Measurements from ENCODE around the gene SPRYD3. TPM values are rescaled to one million over a fixed set of nuclear protein-coding genes. Genes with fewer than 3 reads are reported as not detected.

Gene SPRYD3
- total RNA-seq, 1 donor from 2014 or later = 50.4 TPM

DNA sequence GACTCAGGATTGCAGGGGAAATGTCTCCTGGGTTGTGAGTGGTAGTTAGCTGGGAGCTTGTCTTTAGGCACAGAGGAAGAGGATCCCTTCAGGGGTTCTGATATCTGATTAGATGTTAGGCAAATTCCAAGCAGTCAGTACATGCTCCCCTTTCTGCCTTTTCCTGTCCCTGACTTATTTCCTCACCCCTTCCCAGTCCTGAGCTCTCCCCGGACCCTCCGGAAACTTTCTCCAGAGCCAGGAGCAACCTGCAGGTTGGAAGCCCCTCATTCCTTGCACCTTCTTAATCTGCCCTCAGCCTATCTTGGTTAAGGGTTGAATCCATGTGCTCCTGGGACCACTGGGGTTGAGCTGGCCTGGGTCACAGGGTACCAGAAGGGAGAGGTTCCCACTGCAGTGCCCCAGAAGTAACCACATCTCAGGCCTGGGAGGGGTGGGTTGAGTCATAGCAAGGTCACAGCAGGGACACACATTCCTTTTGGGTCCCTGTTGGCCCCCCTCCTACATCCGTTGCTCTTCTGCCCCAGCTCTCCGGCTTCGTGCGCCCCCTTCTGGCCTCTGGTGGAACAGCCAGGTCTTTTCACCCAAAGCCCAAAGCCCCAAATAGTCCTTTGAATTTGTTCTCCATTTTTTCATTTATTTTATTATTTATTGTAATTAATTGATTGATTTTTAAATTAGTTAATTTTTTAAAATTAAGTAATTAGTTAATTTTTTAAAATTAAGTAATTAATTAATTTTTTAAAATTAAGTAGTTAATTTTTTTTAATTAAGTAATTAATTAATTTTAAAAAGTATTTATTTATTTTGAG is 20.1 kb upstream of the SPRYD3 start:
- ATAC-seq (peak; percentile 89), DNase-seq (peak; percentile 93)
- peak overlapping the region; percentile 76 for H3K27ac ChIP-seq
- no peak overlapping the region for H3K4me3 ChIP-seq
- TF ChIP-seq, protein P1, sequence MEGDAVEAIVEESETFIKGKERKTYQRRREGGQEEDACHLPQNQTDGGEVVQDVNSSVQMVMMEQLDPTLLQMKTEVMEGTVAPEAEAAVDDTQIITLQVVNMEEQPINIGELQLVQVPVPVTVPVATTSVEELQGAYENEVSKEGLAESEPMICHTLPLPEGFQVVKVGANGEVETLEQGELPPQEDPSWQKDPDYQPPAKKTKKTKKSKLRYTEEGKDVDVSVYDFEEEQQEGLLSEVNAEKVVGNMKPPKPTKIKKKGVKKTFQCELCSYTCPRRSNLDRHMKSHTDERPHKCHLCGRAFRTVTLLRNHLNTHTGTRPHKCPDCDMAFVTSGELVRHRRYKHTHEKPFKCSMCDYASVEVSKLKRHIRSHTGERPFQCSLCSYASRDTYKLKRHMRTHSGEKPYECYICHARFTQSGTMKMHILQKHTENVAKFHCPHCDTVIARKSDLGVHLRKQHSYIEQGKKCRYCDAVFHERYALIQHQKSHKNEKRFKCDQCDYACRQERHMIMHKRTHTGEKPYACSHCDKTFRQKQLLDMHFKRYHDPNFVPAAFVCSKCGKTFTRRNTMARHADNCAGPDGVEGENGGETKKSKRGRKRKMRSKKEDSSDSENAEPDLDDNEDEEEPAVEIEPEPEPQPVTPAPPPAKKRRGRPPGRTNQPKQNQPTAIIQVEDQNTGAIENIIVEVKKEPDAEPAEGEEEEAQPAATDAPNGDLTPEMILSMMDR (IDR thresholded peaks at IDR 0.05) = peak; percentile 98
- no peaks in the 10 kb centered on the region for H3K9me3 ChIP-seq
- intact Hi-C loops (cut with DNase I) = no loop called here
- H3K4me1 ChIP-seq = peaks cover 35% of the 10 kb centered on the region
- no peaks in the 10 kb centered on the region for H3K36me3 ChIP-seq
- no peaks in the 10 kb centered on the region for H3K27me3 ChIP-seq

DNA sequence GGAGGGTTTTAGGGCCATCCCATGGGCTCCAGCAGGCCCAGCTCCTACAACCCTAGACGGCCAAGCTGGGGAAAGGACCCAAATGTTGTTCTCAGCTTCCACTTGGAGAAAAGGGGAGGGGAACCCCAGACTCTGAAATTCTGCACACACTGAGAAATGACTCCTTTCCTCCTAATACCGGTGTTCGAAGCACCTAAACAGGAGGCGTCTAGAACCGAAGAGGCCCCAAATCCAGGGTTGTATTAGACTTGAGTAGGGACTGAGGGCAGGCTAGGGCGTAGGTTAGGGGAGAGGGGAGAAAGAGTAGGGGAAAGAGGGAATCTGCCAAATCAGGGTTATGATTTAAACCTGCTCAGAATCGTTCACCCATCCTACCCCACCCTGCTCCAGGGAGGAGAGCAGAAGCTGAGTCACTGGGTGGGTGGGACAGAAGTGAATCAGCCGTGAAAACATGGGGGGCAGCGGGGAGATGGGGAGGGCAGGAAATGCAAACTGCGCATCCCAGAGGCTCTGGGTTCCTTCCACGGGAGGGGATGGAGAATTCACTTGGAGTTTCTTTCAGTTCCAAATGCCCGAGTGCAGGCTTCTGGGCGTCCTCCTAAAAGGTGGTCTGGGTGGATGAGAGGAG is 19.3 kb upstream of the SPRYD3 start:
- TF ChIP-seq, protein P1 (IDR thresholded peaks at IDR 0.05) = no peak
- Histone ChIP-seq H3K36me3 (no peaks in the 10 kb centered on the region), H3K4me1 (peaks cover 35% of the 10 kb centered on the region), H3K27me3 (no peaks in the 10 kb centered on the region), H3K27ac (peak overlapping the region; percentile 76), H3K4me3 (peak overlapping the region; percentile 58), H3K9me3 (no peaks in the 10 kb centered on the region)
- intact Hi-C loops (cut with DNase I) = no loop called here
- no peak for ATAC-seq
- DNase-seq = no peak

DNA sequence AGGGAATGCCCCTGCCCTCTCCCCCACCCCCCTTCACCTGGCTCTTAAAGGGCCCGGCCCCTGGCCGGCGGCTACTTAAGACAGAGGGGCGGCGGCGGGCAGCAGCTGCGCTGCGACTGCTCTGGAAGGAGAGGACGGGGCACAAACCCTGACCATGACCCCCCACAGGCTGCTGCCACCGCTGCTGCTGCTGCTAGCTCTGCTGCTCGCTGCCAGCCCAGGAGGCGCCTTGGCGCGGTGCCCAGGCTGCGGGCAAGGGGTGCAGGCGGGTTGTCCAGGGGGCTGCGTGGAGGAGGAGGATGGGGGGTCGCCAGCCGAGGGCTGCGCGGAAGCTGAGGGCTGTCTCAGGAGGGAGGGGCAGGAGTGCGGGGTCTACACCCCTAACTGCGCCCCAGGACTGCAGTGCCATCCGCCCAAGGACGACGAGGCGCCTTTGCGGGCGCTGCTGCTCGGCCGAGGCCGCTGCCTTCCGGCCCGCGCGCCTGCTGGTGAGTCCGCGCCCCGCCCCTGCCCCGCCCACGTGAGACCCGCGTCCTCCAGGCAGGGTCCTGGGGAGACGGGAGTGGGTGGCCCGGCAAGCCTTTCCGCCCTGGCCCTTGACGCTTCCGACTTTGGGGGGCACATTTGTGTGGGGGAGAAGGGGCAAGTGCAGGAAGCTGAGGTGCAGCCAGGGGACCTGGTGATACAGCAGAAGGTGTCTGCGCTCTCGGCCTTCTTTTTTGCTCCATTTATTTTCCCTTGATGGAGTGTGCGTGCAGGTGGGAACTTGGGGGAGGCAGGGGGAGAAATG is 18.6 kb upstream of the SPRYD3 start, which contains the start of gene IGFBP6:
TSS of gene IGFBP6 (plus strand) at position 104 of the 790 bp plus-strand sequence. CDS start at position 155, 51 bp downstream.
- H3K4me3 ChIP-seq = peak within 1 kb of the TSS; percentile 58
- H3K9me3 ChIP-seq = no peaks in the 10 kb centered on the region
- DNase-seq = peak; percentile 83
- peaks cover 35% of the 10 kb centered on the region for H3K4me1 ChIP-seq
- H3K27ac ChIP-seq = peak within 1 kb of the TSS; percentile 76
- H3K36me3 ChIP-seq = no peaks in the 10 kb centered on the region
- intact Hi-C loops (cut with DNase I) = no loop called here
- ATAC-seq = peak; percentile 60
- H3K27me3 ChIP-seq = no peaks in the 10 kb centered on the region
- TF ChIP-seq, protein P1 (IDR thresholded peaks at IDR 0.05) = no peak

DNA sequence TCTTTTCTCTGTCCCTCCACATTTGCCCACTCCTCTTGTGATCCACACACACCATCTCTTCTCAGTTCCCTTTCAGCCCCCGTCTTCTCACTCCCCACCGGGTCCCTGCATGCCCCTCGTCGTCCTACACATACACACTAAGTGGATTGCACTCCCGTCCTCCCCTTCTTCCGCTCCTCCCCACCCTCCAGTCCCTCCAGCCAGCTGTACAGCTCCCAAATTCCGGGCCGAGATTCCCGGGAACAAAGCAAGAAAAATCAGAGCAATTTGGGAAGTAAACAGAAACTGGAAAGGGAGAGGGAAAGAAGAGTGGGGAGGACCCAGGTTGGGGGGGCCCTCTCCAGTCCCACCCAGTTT is 18.0 kb upstream of the SPRYD3 start:
- intact Hi-C loops (cut with DNase I) = no loop called here
- DNase-seq (no peak), ATAC-seq (peak; percentile 1)
- peaks cover 35% of the 10 kb centered on the region for H3K4me1 ChIP-seq
- H3K36me3 ChIP-seq = no peaks in the 10 kb centered on the region
- H3K4me3 ChIP-seq = peak overlapping the region; percentile 58
- H3K9me3 ChIP-seq = no peaks in the 10 kb centered on the region
- peak overlapping the region; percentile 76 for H3K27ac ChIP-seq
- TF ChIP-seq, protein P1 (IDR thresholded peaks at IDR 0.05) = no peak
- H3K27me3 ChIP-seq = no peaks in the 10 kb centered on the region

DNA sequence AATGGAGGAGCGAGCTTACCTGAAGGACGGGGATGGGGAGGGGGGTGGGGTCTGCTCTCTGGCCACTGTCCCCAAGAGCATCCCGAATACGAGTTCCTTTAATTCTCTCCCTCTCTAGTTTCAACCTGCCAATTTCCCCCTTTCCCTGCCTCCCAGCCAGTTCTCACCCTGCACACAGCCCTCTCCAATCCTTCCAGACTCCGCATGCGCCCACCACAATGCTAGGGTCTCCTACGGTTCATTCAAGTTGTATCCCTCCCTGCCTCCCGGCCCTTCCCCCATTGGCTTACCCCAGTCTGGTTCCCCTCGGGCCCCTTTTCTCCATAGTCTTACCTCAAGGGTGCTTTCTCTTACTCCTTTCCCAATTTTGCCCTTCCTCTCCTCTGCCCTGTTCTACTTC is 17.6 kb upstream of the SPRYD3 start:
- intact Hi-C loops (cut with DNase I) = no loop called here
- H3K4me1 ChIP-seq = peaks cover 35% of the 10 kb centered on the region
- no peaks in the 10 kb centered on the region for H3K36me3 ChIP-seq
- peak overlapping the region; percentile 58 for H3K4me3 ChIP-seq
- H3K27me3 ChIP-seq = no peaks in the 10 kb centered on the region
- TF ChIP-seq, protein P1 (IDR thresholded peaks at IDR 0.05) = no peak
- ATAC-seq = no peak
- DNase-seq = no peak
- H3K9me3 ChIP-seq = no peaks in the 10 kb centered on the region
- H3K27ac ChIP-seq = peak overlapping the region; percentile 76

All from upper lobe of right lung (tissue), 1 donor.